Measurements from ENCODE around the gene ENDOV.

The ENDOV gene

DNA sequence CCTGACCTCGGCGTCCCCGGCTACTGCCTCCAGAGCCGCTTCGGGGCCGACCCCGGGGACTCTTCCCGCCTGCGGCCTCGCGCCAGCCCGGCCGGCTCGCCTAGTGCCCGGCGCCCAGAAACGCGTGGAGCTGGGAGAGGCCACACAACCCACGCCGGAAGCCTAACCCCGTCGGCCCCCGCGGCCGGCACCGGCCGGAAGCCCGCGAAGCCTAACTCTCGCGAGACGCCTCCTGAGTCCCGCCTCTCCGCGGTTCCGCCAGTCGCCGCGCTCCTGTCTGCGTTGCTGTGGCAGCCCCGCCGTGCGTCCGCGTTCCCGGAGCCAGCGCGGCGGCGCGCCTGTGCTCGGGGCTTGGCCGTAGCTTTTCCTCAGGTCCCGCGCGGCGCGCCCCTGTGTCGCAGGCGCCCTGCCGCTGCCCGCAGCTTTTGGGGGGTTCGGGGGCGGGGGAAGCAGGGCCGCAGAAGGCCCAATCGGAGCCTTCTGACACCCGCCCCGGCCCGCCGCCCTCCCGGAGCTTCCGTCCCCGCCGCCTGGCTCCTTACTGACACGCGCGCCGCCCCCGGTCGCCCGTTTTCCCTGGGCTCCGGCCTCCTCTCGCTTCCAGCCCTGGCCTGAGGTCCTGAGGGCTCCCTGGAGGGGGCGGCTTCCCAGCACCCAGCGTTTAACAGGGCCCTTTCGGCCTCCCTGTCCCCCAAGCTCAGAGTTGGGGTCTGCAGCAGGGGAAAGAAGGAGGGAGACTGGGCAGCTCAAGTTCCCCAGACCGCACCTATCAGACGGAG lies 39.8 kb downstream of the ENDOV start:
- Histone ChIP-seq H3K9me3 (ENCODE audit: control insufficient read depth, low read depth, low read length) (no peaks in the 10 kb centered on the region), H3K4me1 (ENCODE audit: control insufficient read depth, low read depth, low read length) (peaks cover 3% of the 10 kb centered on the region), H3K27me3 (ENCODE audit: control insufficient read depth, insufficient read depth, low read length) (peaks cover 20% of the 10 kb centered on the region), H3K4me3 (ENCODE audit: low read length) (peak overlapping the region; percentile 87), H3K27ac (ENCODE audit: low read length) (peak overlapping the region; percentile 76), H3K9ac (ENCODE audit: low read length) (peak overlapping the region; percentile 93), H3K36me3 (ENCODE audit: control insufficient read depth, low read depth, low read length) (no peaks in the 10 kb centered on the region)

DNA sequence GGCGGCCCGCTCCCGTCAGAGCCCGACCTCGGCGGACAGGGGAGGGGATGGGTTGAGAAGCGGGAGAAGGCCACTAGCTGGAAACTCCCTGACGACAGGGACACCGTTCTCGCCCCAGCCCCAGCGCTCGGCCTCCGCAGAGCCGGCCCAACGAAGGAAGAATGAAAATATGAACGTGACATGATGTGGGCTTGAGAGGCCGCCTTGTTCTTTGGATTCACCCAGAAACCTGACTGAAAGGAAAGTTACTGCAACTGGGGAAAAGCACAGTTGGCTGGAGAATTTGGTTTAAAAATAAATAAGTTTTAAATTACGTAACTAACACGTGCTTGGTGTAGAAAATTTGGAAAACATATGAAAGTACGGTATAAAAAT lies 40.4 kb downstream of the ENDOV start:
- H3K27me3 ChIP-seq (ENCODE audit: control insufficient read depth, insufficient read depth, low read length), result peaks cover 22% of the 10 kb centered on the region
- no peak overlapping the region for H3K27ac ChIP-seq (ENCODE audit: low read length)
- H3K9ac ChIP-seq (ENCODE audit: low read length), result peak overlapping the region; percentile 93
- H3K36me3 ChIP-seq (ENCODE audit: control insufficient read depth, low read depth, low read length), result no peaks in the 10 kb centered on the region
- H3K9me3 ChIP-seq (ENCODE audit: control insufficient read depth, low read depth, low read length), result no peaks in the 10 kb centered on the region
- H3K4me1 ChIP-seq (ENCODE audit: control insufficient read depth, low read depth, low read length), result peaks cover 3% of the 10 kb centered on the region
- peak overlapping the region; percentile 87 for H3K4me3 ChIP-seq (ENCODE audit: low read length)

DNA sequence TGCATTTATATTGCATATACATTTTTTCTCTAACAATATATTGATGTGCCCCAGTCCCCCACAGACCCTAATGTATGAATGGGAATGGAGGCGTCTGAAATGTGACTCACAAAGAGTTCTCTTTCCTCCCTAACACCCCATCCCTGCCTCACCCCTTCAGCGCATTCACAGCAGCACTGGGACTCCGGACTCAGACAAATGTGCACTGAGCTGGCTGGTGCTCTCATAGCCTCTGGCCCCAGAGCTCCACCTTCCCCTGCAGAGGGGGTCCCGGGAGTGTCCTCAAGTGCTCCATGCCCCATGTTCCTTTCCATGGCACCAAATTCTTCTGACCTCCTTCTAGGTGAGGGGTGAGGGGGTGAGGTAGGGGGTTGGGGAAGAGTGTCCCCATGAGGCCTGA lies 40.8 kb downstream of the ENDOV start:
- peak overlapping the region; percentile 87 for H3K4me3 ChIP-seq (ENCODE audit: low read length)
- no peak overlapping the region for H3K27ac ChIP-seq (ENCODE audit: low read length)
- H3K36me3 ChIP-seq (ENCODE audit: control insufficient read depth, low read depth, low read length), result no peaks in the 10 kb centered on the region
- peaks cover 3% of the 10 kb centered on the region for H3K4me1 ChIP-seq (ENCODE audit: control insufficient read depth, low read depth, low read length)
- peak overlapping the region; percentile 93 for H3K9ac ChIP-seq (ENCODE audit: low read length)
- H3K9me3 ChIP-seq (ENCODE audit: control insufficient read depth, low read depth, low read length), result no peaks in the 10 kb centered on the region
- H3K27me3 ChIP-seq (ENCODE audit: control insufficient read depth, insufficient read depth, low read length), result peaks cover 27% of the 10 kb centered on the region

DNA sequence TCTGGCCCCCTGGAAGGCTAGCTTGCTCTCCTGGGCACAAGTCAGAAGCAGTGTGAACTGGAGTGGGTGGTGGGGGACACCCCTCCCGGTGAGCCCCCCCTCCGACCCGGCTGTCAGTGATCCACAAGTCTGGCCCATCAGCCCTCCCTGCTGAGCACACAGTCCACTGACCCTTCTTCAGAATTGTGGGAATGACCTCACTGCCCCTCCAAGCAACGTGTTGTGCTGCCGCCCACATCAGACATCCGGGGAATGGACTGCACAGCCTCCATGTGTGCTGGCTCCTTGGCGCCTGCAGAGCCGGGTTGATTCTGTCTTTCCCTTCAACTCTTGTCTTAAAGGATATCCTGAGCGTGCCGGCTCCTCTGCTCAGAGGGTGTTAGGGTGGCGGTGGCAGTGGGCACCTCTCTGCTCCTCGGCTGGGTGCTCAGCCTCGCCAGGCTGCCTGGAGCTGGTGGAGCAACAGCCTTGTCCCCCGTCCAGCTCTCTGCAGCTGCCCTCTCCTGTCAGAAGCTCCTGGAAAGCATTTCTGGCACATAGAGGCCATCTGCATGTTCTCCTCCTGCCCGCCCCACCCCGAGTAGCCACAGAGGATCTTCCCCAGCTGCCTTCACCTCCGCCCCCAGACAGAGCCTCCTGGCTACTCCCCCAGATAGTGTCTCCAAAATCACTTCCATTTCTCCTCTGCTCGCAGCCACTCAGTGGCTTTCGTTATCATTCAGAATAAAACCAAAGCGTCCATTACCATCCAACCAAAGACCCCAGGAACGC lies 41.7 kb downstream of the ENDOV start:
- Histone ChIP-seq H3K27ac (ENCODE audit: low read length) (no peak overlapping the region), H3K4me3 (ENCODE audit: low read length) (no peak overlapping the region), H3K4me1 (ENCODE audit: control insufficient read depth, low read depth, low read length) (peaks cover 3% of the 10 kb centered on the region), H3K9me3 (ENCODE audit: control insufficient read depth, low read depth, low read length) (no peaks in the 10 kb centered on the region), H3K27me3 (ENCODE audit: control insufficient read depth, insufficient read depth, low read length) (peaks cover 27% of the 10 kb centered on the region), H3K36me3 (ENCODE audit: control insufficient read depth, low read depth, low read length) (no peaks in the 10 kb centered on the region), H3K9ac (ENCODE audit: low read length) (no peak overlapping the region)

DNA sequence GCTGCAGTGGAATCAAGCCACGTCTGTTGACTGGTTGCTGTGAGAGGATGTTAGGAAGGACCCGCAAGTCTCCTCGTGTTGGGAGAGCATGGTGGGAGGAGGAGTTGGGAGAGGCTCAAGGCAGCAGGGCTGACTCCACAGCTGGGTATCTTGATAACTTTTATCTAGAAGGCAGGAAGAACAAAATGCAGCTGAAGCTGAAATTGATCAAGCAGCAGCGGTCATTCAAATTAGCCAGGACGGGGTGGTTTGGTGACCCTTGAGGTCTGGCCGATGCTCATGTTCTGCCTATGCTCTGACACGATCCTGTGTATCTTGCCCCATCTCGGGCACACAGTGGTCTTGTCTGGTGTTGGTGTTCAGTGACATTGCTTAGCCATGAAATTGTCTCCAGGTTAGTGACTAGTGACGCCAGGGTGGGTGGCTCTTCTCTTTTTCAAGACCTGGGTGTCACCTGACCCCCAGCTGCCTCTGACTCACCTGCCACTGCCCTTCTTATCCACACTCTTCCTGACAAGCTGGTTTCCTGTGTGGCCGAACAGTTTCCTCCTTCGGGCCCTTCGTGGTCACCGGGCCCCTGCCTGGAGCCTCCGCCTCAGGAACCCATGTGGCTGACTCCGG lies 42.4 kb downstream of the ENDOV start:
- Histone ChIP-seq H3K4me3 (ENCODE audit: low read length) (no peak overlapping the region), H3K4me1 (ENCODE audit: control insufficient read depth, low read depth, low read length) (peaks cover 3% of the 10 kb centered on the region), H3K36me3 (ENCODE audit: control insufficient read depth, low read depth, low read length) (no peaks in the 10 kb centered on the region), H3K27ac (ENCODE audit: low read length) (no peak overlapping the region), H3K9me3 (ENCODE audit: control insufficient read depth, low read depth, low read length) (no peaks in the 10 kb centered on the region), H3K9ac (ENCODE audit: low read length) (no peak overlapping the region), H3K27me3 (ENCODE audit: control insufficient read depth, insufficient read depth, low read length) (peaks cover 31% of the 10 kb centered on the region)

DNA sequence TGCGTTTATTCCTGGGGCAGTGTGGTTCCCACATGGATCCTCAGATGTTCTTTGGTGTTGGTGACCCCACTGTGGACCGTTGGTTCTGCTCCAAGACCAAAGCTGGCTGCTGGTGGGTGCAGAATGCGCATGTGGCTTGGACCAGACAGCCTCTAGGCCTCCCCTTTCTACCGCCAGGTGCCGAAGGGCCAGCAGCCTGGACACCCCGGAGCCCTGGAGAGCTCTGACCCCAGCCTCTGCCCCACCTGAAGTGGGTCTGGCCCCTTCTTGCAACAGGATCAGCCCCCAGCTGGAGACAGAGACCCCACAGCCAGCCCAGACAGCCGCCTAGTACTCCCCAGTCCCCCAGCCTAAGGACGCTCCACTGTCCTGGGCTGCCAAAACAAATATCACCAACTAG lies 43.0 kb downstream of the ENDOV start:
- Histone ChIP-seq H3K27ac (ENCODE audit: low read length) (no peak overlapping the region), H3K9me3 (ENCODE audit: control insufficient read depth, low read depth, low read length) (no peaks in the 10 kb centered on the region), H3K36me3 (ENCODE audit: control insufficient read depth, low read depth, low read length) (no peaks in the 10 kb centered on the region), H3K4me3 (ENCODE audit: low read length) (no peak overlapping the region), H3K9ac (ENCODE audit: low read length) (no peak overlapping the region), H3K27me3 (ENCODE audit: control insufficient read depth, insufficient read depth, low read length) (peaks cover 31% of the 10 kb centered on the region), H3K4me1 (ENCODE audit: control insufficient read depth, low read depth, low read length) (peaks cover 3% of the 10 kb centered on the region)

DNA sequence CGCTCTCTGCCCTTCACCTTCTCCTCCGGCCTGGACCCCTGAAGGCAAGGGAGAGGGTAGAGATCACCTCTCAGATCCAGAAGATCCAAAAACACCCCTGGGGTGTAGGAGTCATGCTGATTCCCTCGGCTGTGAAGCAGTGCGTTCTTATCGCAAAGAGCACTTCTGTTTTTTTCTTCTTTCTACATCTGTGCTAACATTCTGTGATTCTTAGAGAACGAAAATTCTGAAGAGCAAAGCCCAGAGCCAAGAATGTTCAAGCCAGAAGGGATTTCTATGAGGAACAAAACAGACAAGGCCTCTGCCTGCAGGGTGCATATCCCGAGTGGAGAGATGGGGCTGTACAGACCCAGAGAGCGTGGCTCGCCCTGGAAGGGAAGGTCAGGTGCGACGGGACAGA lies 44.3 kb downstream of the ENDOV start:
- Histone ChIP-seq H3K9ac (ENCODE audit: low read length) (no peak overlapping the region), H3K27ac (ENCODE audit: low read length) (no peak overlapping the region), H3K9me3 (ENCODE audit: control insufficient read depth, low read depth, low read length) (no peaks in the 10 kb centered on the region), H3K36me3 (ENCODE audit: control insufficient read depth, low read depth, low read length) (no peaks in the 10 kb centered on the region), H3K4me1 (ENCODE audit: control insufficient read depth, low read depth, low read length) (peaks cover 3% of the 10 kb centered on the region), H3K27me3 (ENCODE audit: control insufficient read depth, insufficient read depth, low read length) (peaks cover 31% of the 10 kb centered on the region), H3K4me3 (ENCODE audit: low read length) (no peak overlapping the region)

DNA sequence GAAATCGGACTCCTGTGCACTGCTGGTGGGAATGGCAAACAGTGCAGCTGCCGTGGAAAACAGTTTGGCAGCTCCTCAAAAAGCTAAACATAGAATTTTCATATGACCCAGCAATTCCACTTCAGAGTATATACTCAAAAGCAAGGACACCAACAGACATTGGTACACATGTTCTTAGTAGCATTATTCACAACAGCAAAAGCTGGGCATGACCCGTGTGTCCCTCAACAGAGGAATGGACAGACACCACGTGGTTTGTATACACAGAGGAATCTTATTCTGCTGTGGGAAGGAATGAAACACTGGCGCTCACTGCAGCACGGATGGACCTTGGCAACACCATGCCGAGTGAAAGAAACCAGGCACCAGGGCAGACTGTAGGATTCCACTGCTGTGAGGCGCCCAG lies 45.5 kb downstream of the ENDOV start:
- no peak overlapping the region for H3K9ac ChIP-seq (ENCODE audit: low read length)
- no peak overlapping the region for H3K27ac ChIP-seq (ENCODE audit: low read length)
- H3K27me3 ChIP-seq (ENCODE audit: control insufficient read depth, insufficient read depth, low read length), result peaks cover 31% of the 10 kb centered on the region
- H3K4me1 ChIP-seq (ENCODE audit: control insufficient read depth, low read depth, low read length), result peaks cover 3% of the 10 kb centered on the region
- no peaks in the 10 kb centered on the region for H3K9me3 ChIP-seq (ENCODE audit: control insufficient read depth, low read depth, low read length)
- H3K36me3 ChIP-seq (ENCODE audit: control insufficient read depth, low read depth, low read length), result no peaks in the 10 kb centered on the region
- no peak overlapping the region for H3K4me3 ChIP-seq (ENCODE audit: low read length)

DNA sequence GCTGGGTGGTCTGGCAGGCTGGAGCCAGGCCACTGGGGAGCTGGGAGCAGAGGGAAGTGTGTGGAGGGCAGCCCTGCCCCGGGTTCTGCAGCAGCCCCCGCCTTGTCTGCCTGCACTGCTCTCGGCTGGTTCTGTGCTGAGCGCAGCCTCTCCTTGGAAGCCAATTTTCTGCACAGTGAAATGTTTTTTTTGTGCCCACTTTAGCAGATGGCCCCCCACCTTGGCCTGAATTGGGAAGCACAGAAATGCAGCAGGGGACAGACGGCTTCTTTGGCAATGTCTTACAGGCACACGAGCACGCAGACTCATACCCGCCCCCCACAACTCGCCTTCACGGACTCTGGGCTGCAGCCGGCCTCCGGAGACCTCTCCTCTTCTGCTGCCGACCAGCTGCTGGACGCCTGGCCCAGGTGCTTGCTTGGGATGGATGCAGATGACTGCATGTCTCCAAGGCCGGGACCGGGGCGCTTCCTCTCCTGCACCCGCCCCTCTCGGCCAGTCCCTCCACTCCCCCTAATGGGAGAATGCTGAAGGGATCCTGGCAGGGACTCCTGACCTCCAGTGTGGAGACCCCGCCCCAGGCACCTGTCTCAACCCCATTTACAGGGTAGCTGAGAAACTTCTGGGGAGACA lies 46.7 kb downstream of the ENDOV start:
- no peaks in the 10 kb centered on the region for H3K36me3 ChIP-seq (ENCODE audit: control insufficient read depth, low read depth, low read length)
- peaks cover 30% of the 10 kb centered on the region for H3K27me3 ChIP-seq (ENCODE audit: control insufficient read depth, insufficient read depth, low read length)
- no peak overlapping the region for H3K9ac ChIP-seq (ENCODE audit: low read length)
- H3K9me3 ChIP-seq (ENCODE audit: control insufficient read depth, low read depth, low read length), result no peaks in the 10 kb centered on the region
- H3K4me1 ChIP-seq (ENCODE audit: control insufficient read depth, low read depth, low read length), result no peaks in the 10 kb centered on the region
- H3K4me3 ChIP-seq (ENCODE audit: low read length), result no peak overlapping the region
- H3K27ac ChIP-seq (ENCODE audit: low read length), result no peak overlapping the region

DNA sequence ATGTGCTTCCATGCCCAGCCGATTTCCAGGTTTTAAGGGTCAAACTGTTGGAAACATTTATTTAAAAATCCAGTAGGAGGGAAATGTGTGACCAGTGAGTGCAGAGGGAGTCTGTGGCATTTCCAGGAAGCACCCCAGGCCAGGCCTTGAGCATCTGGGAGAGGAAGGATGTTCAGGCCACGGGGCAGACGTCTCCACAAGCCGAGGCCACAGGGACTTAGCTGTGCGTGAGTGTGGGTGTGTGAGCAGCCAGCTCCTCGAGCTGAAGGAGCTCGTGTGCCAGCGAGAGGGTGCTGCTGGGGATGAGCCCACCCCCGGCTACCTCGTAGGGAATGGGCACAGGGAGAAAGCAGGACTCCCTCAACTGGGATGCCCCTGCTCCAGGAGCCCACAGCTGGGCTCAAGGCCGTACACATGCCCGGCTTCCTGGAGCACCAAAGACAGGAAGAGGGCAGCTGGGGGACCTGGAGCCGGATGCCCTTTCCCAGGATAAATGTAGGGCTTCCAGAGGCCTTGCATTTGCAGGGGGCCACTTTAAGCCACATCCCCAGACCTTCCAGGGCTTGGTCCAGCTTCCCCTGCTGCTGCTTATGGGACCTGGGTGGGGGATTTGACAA lies 48.9 kb downstream of the ENDOV start:
- Histone ChIP-seq H3K27ac (ENCODE audit: low read length) (no peak overlapping the region), H3K27me3 (ENCODE audit: control insufficient read depth, insufficient read depth, low read length) (peaks cover 36% of the 10 kb centered on the region)

DNA sequence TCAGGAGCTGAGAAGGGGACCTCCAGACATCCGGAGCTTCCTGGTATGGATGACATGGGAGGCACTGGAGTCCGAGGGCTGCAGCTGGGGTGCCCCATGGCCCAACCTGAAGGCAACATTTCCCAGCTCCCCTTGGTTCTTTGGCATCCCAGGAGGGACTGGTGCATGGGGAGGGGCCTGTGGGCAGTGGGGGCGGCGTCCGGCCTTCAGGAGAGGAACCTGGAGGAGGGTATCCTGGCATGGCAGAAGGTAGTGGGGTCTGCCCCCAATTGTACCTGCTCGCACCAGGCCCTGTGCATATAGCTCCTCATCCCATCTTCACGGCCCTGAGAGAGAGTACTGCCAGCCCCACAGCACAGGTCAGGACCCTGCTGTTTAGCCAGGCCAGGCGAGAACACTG lies 49.5 kb downstream of the ENDOV start:
- no peaks in the 10 kb centered on the region for H3K9me3 ChIP-seq (ENCODE audit: control insufficient read depth, low read depth, low read length)
- H3K27me3 ChIP-seq (ENCODE audit: control insufficient read depth, insufficient read depth, low read length), result peaks cover 42% of the 10 kb centered on the region
- no peak overlapping the region for H3K4me3 ChIP-seq (ENCODE audit: low read length)
- no peak overlapping the region for H3K9ac ChIP-seq (ENCODE audit: low read length)
- H3K36me3 ChIP-seq (ENCODE audit: control insufficient read depth, low read depth, low read length), result no peaks in the 10 kb centered on the region
- no peak overlapping the region for H3K27ac ChIP-seq (ENCODE audit: low read length)
- H3K4me1 ChIP-seq (ENCODE audit: control insufficient read depth, low read depth, low read length), result no peaks in the 10 kb centered on the region

More for the DNA sequence above, 48.9 kb downstream of the ENDOV start:
- Histone ChIP-seq H3K9me3 (ENCODE audit: control insufficient read depth, low read depth, low read length) (no peaks in the 10 kb centered on the region), H3K36me3 (ENCODE audit: control insufficient read depth, low read depth, low read length) (no peaks in the 10 kb centered on the region), H3K9ac (ENCODE audit: low read length) (no peak overlapping the region), H3K4me3 (ENCODE audit: low read length) (no peak overlapping the region), H3K4me1 (ENCODE audit: control insufficient read depth, low read depth, low read length) (no peaks in the 10 kb centered on the region)
